Subcutaneous adipose tissue (tissue), 4 donors: ENCODE data around the gene EVC2. TPM values are rescaled to one million over a fixed set of nuclear protein-coding genes. Genes with fewer than 3 reads are reported as not detected.

Experiments used
- CTCF ChIP-seq: fragments of 450-650 bp; IDR thresholded peaks from one replicate; pipeline ENCODE4 v1.5.1; 2016; ENCODE audit warnings: low read depth, mild to moderate bottlenecking, control low read depth, antibody characterized with exemption, moderate library complexity
- total RNA-seq, 4 donors: library from RNA; depleted of rRNA; stranded (reverse); fragments of >200 nt; gene quantifications; one replicate each; pipeline ENCODE4 v1.1.0, GENCODE V29; 2016

EVC2 gene
- total RNA-seq, 4 donors from 2014 or later = 8.2 to 23.1 (median 13.7) TPM

- no peak for TF ChIP-seq CTCF
Measured at GRCh38 chr4:5742968-5743367, 34.6 kb upstream of the EVC2 start.

- no peak for TF ChIP-seq CTCF
Measured at GRCh38 chr4:5742388-5742787, 34.0 kb upstream of the EVC2 start.

- no peak for TF ChIP-seq CTCF
Measured at GRCh38 chr4:5738061-5738460, 29.7 kb upstream of the EVC2 start.

- TF ChIP-seq CTCF = no peak
Measured at GRCh38 chr4:5735463-5735862, 27.1 kb upstream of the EVC2 start.

- TF ChIP-seq CTCF = no peak
Measured at GRCh38 chr4:5734853-5735252, 26.5 kb upstream of the EVC2 start.

GRCh38 chr4:5732158-5732557 is 23.8 kb upstream of the EVC2 start:
- TF ChIP-seq CTCF = no peak

- TF ChIP-seq CTCF = no peak
Measured at GRCh38 chr4:5730993-5731990, 22.9 kb upstream of the EVC2 start.
